ENCODE measurements around the gene LBX1.

The LBX1 gene

GRCh38 chr10:101241840-101242707 is 12.8 kb upstream of the LBX1 start:
- no peak for FAIRE-seq

- FAIRE-seq, result no peak
Measured at GRCh38 chr10:101238732-101239105, 9.5 kb upstream of the LBX1 start.

- no peak for FAIRE-seq
Measured at GRCh38 chr10:101237982-101238731, 8.9 kb upstream of the LBX1 start.

GRCh38 chr10:101237081-101237981 is 8.1 kb upstream of the LBX1 start:
- FAIRE-seq, result no peak

GRCh38 chr10:101236376-101237080 is 7.3 kb upstream of the LBX1 start:
- FAIRE-seq, result no peak

GRCh38 chr10:101235766-101236165 is 6.5 kb upstream of the LBX1 start:
- FAIRE-seq, result no peak

- FAIRE-seq, result no peak
Measured at GRCh38 chr10:101234333-101234732, 5.1 kb upstream of the LBX1 start.

- no peak for FAIRE-seq
Measured at GRCh38 chr10:101233863-101234262, 4.6 kb upstream of the LBX1 start.

GRCh38 chr10:101233443-101233842 is 4.2 kb upstream of the LBX1 start:
- FAIRE-seq, result no peak

GRCh38 chr10:101231912-101232689 is 2.8 kb upstream of the LBX1 start:
- no peak for FAIRE-seq

GRCh38 chr10:101231092-101231491 is 1.8 kb upstream of the LBX1 start:
- no peak for FAIRE-seq

GRCh38 chr10:101230183-101230917 is 1.1 kb upstream of the LBX1 start:
- FAIRE-seq, result no peak

GRCh38 chr10:101228966-101229265 is 347 bp downstream of the LBX1 start:
- FAIRE-seq, result no peak

GRCh38 chr10:101228153-101228965 is 904 bp downstream of the LBX1 start:
- FAIRE-seq, result no peak

GRCh38 chr10:101227429-101228152 is 1.7 kb downstream of the LBX1 start:
- FAIRE-seq, result no peak

- FAIRE-seq, result no peak
Measured at GRCh38 chr10:101226491-101227428, 2.5 kb downstream of the LBX1 start.

GRCh38 chr10:101225846-101226421 is 3.3 kb downstream of the LBX1 start:
- no peak for FAIRE-seq
